ENCODE data around the gene CHCHD6. TPM values are rescaled to one million over a fixed set of nuclear protein-coding genes. Genes with fewer than 3 reads are reported as not detected.

The CHCHD6 gene
- total RNA-seq, 4 donors from 2014 or later: 6.4 to 14.2 (median 10.3) TPM; not detected in 1

- no peaks in the 10 kb centered on the region for H3K27me3 ChIP-seq
- no peak for DNase-seq
- H3K4me3 ChIP-seq: no peak overlapping the region
- TF ChIP-seq POLR2A (IDR thresholded peaks at IDR 0.05): no peak
- TF ChIP-seq CTCF (IDR thresholded peaks at IDR 0.05): no peak
- no peak overlapping the region for H3K27ac ChIP-seq
- no peaks in the 10 kb centered on the region for H3K36me3 ChIP-seq
- no peaks in the 10 kb centered on the region for H3K9me3 ChIP-seq
- peaks cover 0 to 21% of the 10 kb centered on the region in 2 donors for H3K4me1 ChIP-seq
- intact Hi-C loops (cut with DNase I; ENCODE audit: low total_unique reads): no loop called here
Observed at GRCh38 chr3:126993436-126993835, 289.4 kb downstream of the CHCHD6 start.

- intact Hi-C loops (cut with DNase I; ENCODE audit: low total_unique reads): no loop called here
Observed at GRCh38 chr3:126994661-126995245, 290.7 kb downstream of the CHCHD6 start.

GRCh38 chr3:126995254-126995780 lies 291.3 kb downstream of the CHCHD6 start:
- Histone ChIP-seq H3K4me1 (peaks cover 0 to 21% of the 10 kb centered on the region in 2 donors), H3K4me3 (no peak overlapping the region), H3K36me3 (no peaks in the 10 kb centered on the region), H3K27ac (peak overlapping the region; percentile 48 to 56), H3K27me3 (no peaks in the 10 kb centered on the region), H3K9me3 (no peaks in the 10 kb centered on the region)
- no peak for TF ChIP-seq POLR2A (IDR thresholded peaks at IDR 0.05)
- no peak for TF ChIP-seq CTCF (IDR thresholded peaks at IDR 0.05)
- intact Hi-C loops (cut with DNase I; ENCODE audit: low total_unique reads): no loop called here
- DNase-seq: no peak

More at GRCh38 chr3:126994661-126995245, 290.7 kb downstream of the CHCHD6 start:
- peaks cover 0 to 21% of the 10 kb centered on the region in 2 donors for H3K4me1 ChIP-seq
- DNase-seq: peak in 1 of 2 donors; percentile 36
- no peaks in the 10 kb centered on the region for H3K9me3 ChIP-seq
- no peaks in the 10 kb centered on the region for H3K36me3 ChIP-seq
- H3K27me3 ChIP-seq: no peaks in the 10 kb centered on the region
- no peak overlapping the region for H3K4me3 ChIP-seq
- peak overlapping the region; percentile 48 to 56 for H3K27ac ChIP-seq
- TF ChIP-seq POLR2A (IDR thresholded peaks at IDR 0.05) (no peak), CTCF (IDR thresholded peaks at IDR 0.05) (no peak)

GRCh38 chr3:126995926-126996512 lies 292.0 kb downstream of the CHCHD6 start:
- H3K4me3 ChIP-seq: no peak overlapping the region
- no peak for DNase-seq
- no peaks in the 10 kb centered on the region for H3K9me3 ChIP-seq
- TF ChIP-seq POLR2A (IDR thresholded peaks at IDR 0.05) (no peak), CTCF (IDR thresholded peaks at IDR 0.05) (no peak)
- intact Hi-C loops (cut with DNase I; ENCODE audit: low total_unique reads): no loop called here
- H3K27ac ChIP-seq: no peak overlapping the region
- no peaks in the 10 kb centered on the region for H3K27me3 ChIP-seq
- H3K4me1 ChIP-seq: peaks cover 0 to 21% of the 10 kb centered on the region in 2 donors
- H3K36me3 ChIP-seq: no peaks in the 10 kb centered on the region

- intact Hi-C loops (cut with DNase I; ENCODE audit: low total_unique reads): no loop called here
- Histone ChIP-seq H3K9me3 (no peaks in the 10 kb centered on the region), H3K27me3 (no peaks in the 10 kb centered on the region), H3K27ac (no peak overlapping the region), H3K4me1 (peaks cover 0 to 26% of the 10 kb centered on the region in 2 donors), H3K36me3 (no peaks in the 10 kb centered on the region), H3K4me3 (no peak overlapping the region)
- no peak for TF ChIP-seq POLR2A (IDR thresholded peaks at IDR 0.05)
- no peak for TF ChIP-seq CTCF (IDR thresholded peaks at IDR 0.05)
- DNase-seq: no peak
Observed at GRCh38 chr3:126996905-126997304, 292.9 kb downstream of the CHCHD6 start.
